Liver (tissue), 9 donors: ENCODE data around the gene WNT11. TPM values are rescaled to one million over a fixed set of nuclear protein-coding genes. Genes with fewer than 3 reads are reported as not detected.

Source experiments
- DNase-seq: peaks from one replicate; pipeline ENCODE4 v3.0.0-alpha.2; 2017; ENCODE audit warnings: low spot score
- H3K27ac ChIP-seq, 2 donors: one replicate each; pipeline ENCODE4 v1.7.0; 2013; ENCODE audit warnings: inconsistent platforms in 2 of 2, low read length in 2 of 2, control low read depth in 1 of 2, low read depth in 1 of 2, mild to moderate bottlenecking in 1 of 2
- H3K27me3 ChIP-seq, 4 donors: one replicate each; pipeline versions ENCODE4 v1.6.1 to v1.7.0; 2013; ENCODE audit warnings: low read length in 3 of 4, inconsistent platforms in 1 of 4, mild to moderate bottlenecking in 1 of 4, moderate library complexity in 1 of 4; ENCODE audit not compliant: control insufficient read depth in 4 of 4, insufficient read depth in 4 of 4
- H3K36me3 ChIP-seq, 4 donors: one replicate each; pipeline versions ENCODE4 v1.6.1 to v1.7.0; 2013; ENCODE audit warnings: low read length in 3 of 4, mild to moderate bottlenecking in 3 of 4, low read depth in 1 of 4, moderate library complexity in 1 of 4; ENCODE audit not compliant: control insufficient read depth in 4 of 4, insufficient read depth in 3 of 4
- H3K4me1 ChIP-seq, 4 donors: one replicate each; pipeline versions ENCODE4 v1.6.1 to v1.7.0; 2013; ENCODE audit warnings: low read length in 3 of 4, mild to moderate bottlenecking in 3 of 4, moderate library complexity in 1 of 4; ENCODE audit not compliant: control insufficient read depth in 4 of 4, insufficient read depth in 4 of 4
- H3K4me3 ChIP-seq, 3 donors: one replicate each; pipeline versions ENCODE4 v1.6.1 to v1.7.0; 2013; ENCODE audit warnings: low read length in 3 of 3, control low read depth in 1 of 3, low read depth in 1 of 3, mild to moderate bottlenecking in 1 of 3
- H3K9ac ChIP-seq, 2 donors: one replicate each; pipeline ENCODE4 v1.7.0; 2013; ENCODE audit warnings: low read length in 2 of 2, mild to moderate bottlenecking in 2 of 2, moderate library complexity in 2 of 2, control low read depth in 1 of 2, low read depth in 1 of 2
- H3K9me3 ChIP-seq, 4 donors: one replicate each; pipeline versions ENCODE4 v1.6.1 to v1.7.0; 2013; ENCODE audit warnings: low read length in 3 of 4; ENCODE audit not compliant: control insufficient read depth in 4 of 4
- EGR1 ChIP-seq, 2 donors: IDR thresholded peaks; 2 replicates each; pipeline ENCODE4 v1.6.1; 2016 to 2018; ENCODE audit warnings: antibody characterized with exemption in 2 of 2, low read depth in 2 of 2
- FOXA1 ChIP-seq: IDR thresholded peaks from 2 replicates; pipeline ENCODE4 v1.6.1; 2016; ENCODE audit warnings: antibody characterized with exemption
- FOXA2 ChIP-seq: IDR thresholded peaks from 2 replicates; pipeline ENCODE4 v1.6.1; 2016; ENCODE audit warnings: antibody characterized with exemption
- GABPA ChIP-seq, 2 donors: IDR thresholded peaks in 1 of 2; conservative IDR thresholded peaks in 1 of 2; 2 replicates each; pipeline ENCODE4 v1.6.1; 2016; ENCODE audit warnings: antibody characterized with exemption in 2 of 2, mild to moderate bottlenecking in 1 of 2, moderate library complexity in 1 of 2
- HNF4A ChIP-seq, 2 donors: conservative IDR thresholded peaks; 2 replicates each; pipeline ENCODE4 v1.6.1; 2016; ENCODE audit warnings: antibody characterized with exemption in 2 of 2, mild to moderate bottlenecking in 2 of 2
- HNF4G ChIP-seq: IDR thresholded peaks from 2 replicates; pipeline ENCODE4 v1.6.1; 2016; ENCODE audit warnings: antibody characterized with exemption
- NR2F2 ChIP-seq: IDR thresholded peaks from 2 replicates; pipeline ENCODE4 v1.6.1; 2016; ENCODE audit warnings: antibody characterized with exemption
- RAD21 ChIP-seq, 2 donors: IDR thresholded peaks; 2 replicates each; pipeline ENCODE4 v1.6.1; 2016; ENCODE audit warnings: antibody characterized with exemption in 2 of 2, mild to moderate bottlenecking in 2 of 2
- RXRA ChIP-seq, 2 donors: IDR thresholded peaks; 2 replicates each; pipeline ENCODE4 v1.6.1; 2017 to 2018; ENCODE audit warnings: antibody characterized with exemption in 2 of 2, mild to moderate bottlenecking in 1 of 2
- SP1 ChIP-seq: IDR thresholded peaks from 2 replicates; pipeline ENCODE4 v1.6.1; 2018; ENCODE audit warnings: antibody characterized with exemption, mild to moderate bottlenecking
- TAF1 ChIP-seq: conservative IDR thresholded peaks from 2 replicates; pipeline ENCODE4 v1.6.1; 2016; ENCODE audit warnings: antibody characterized with exemption, mild to moderate bottlenecking
- YY1 ChIP-seq: IDR thresholded peaks from 2 replicates; pipeline ENCODE4 v1.6.1; 2016; ENCODE audit warnings: antibody characterized with exemption, mild to moderate bottlenecking
- ZBTB33 ChIP-seq: IDR thresholded peaks from 2 replicates; pipeline ENCODE4 v1.6.1; 2016; ENCODE audit warnings: antibody characterized with exemption
- WGBS: extraction: QIAGEN DNeasy Blood & Tissue Kit; methylation state at CpG from one replicate; pipeline ENCODE4 v1.1.7; 2013; 5-methylcytosine and 5-hydroxymethylcytosine counted together
- polyA plus RNA-seq, 2 donors: library from polyadenylated mRNA; stranded (reverse) in 1 of 2; unstranded in 1 of 2; fragments of 200-250 nt in 1 of 2; fragments of >200 nt in 1 of 2; fragmentation: Nextera tagmentation in 1 of 2; extraction: Ambion mirVana in 1 of 2; gene quantifications; one replicate each; pipeline versions ENCODE4 v1.2.1 to v1.2.3, GENCODE V29; 2013 to 2015
- total RNA-seq, 2 donors: library from RNA; depleted of rRNA; stranded (reverse); fragments of >200 nt; gene quantifications; one replicate each; pipeline ENCODE4 v1.2.3, GENCODE V29; 2014
- TF ChIP-seq, protein P1 (sequence below): IDR thresholded peaks from 2 replicates; pipeline ENCODE4 v1.6.1; 2016; ENCODE audit warnings: antibody characterized with exemption
- TF ChIP-seq, protein P2 (sequence below): IDR thresholded peaks from 2 replicates; pipeline ENCODE4 v1.6.1; 2016; ENCODE audit warnings: antibody characterized with exemption, mild to moderate bottlenecking
- TF ChIP-seq, protein P3 (sequence below): IDR thresholded peaks from 2 replicates; pipeline ENCODE4 v1.6.1; 2016; ENCODE audit warnings: antibody characterized with exemption
- donor health status: healthy.
- donor health status: healthy.
- donor health status: healthy.
- donor health status: healthy.
- donor health status: healthy.

Gene WNT11
- total and polyA plus RNA-seq, 4 donors = 1.1 to 4.8 (median 2.5) TPM

GRCh38 chr11:76205252-76206076, 838 bp downstream of the WNT11 start:
- Histone ChIP-seq H3K9me3 (no peaks in the 10 kb centered on the region), H3K9ac (no peak overlapping the region), H3K4me3 (no peak overlapping the region), H3K27me3 (no peaks in the 10 kb centered on the region), H3K27ac (no peak overlapping the region), H3K4me1 (peaks cover 10 to 47% (median 20%) of the 10 kb centered on the region in 4 donors), H3K36me3 (no peaks in the 10 kb centered on the region)
- TF ChIP-seq ZBTB33 (no peak), GABPA (IDR thresholded peaks at IDR 0.05 in 1 of 2, conservative IDR thresholded peaks at IDR 0.05 in 1 of 2) (no peak), TAF1 (no peak), FOXA1 (no peak), HNF4G (no peak), EGR1 (IDR thresholded peaks at IDR 0.05; ENCODE audit: low read depth in 2 of 2) (no peak)
- 77% methylated on average over 23 of the region's 23 CpGs for WGBS
- DNase-seq = no peak

DNA sequence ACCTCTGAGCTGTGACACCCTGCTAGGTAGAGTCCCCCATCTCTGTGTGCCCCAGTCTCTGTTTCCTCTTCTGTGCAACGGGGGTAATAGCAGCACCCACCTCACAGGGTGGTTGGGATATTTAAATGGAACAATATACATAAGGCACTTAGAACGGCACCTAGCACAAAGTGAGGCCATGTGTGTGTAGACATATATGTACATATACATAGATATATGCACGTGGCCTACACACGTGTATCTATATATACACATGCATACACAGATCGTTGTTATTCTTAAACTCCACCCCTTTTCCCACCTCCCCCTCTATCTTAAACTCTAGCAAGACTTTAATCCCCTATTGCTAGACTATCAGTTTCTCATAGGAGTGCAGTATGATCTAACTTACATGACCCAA, 2.4 kb downstream of the WNT11 start:
- no peak for DNase-seq
- TF ChIP-seq RAD21 (IDR thresholded peaks at IDR 0.05) = no peak
- TF ChIP-seq NR2F2 = no peak
- no peak for TF ChIP-seq HNF4A (conservative IDR thresholded peaks at IDR 0.05)
- TF ChIP-seq, protein P1, sequence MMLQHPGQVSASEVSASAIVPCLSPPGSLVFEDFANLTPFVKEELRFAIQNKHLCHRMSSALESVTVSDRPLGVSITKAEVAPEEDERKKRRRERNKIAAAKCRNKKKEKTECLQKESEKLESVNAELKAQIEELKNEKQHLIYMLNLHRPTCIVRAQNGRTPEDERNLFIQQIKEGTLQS = no peak
- no peak for TF ChIP-seq FOXA2
- TF ChIP-seq GABPA (IDR thresholded peaks at IDR 0.05 in 1 of 2, conservative IDR thresholded peaks at IDR 0.05 in 1 of 2) = no peak
- no peak for TF ChIP-seq RXRA (IDR thresholded peaks at IDR 0.05)
- TF ChIP-seq, protein P2, sequence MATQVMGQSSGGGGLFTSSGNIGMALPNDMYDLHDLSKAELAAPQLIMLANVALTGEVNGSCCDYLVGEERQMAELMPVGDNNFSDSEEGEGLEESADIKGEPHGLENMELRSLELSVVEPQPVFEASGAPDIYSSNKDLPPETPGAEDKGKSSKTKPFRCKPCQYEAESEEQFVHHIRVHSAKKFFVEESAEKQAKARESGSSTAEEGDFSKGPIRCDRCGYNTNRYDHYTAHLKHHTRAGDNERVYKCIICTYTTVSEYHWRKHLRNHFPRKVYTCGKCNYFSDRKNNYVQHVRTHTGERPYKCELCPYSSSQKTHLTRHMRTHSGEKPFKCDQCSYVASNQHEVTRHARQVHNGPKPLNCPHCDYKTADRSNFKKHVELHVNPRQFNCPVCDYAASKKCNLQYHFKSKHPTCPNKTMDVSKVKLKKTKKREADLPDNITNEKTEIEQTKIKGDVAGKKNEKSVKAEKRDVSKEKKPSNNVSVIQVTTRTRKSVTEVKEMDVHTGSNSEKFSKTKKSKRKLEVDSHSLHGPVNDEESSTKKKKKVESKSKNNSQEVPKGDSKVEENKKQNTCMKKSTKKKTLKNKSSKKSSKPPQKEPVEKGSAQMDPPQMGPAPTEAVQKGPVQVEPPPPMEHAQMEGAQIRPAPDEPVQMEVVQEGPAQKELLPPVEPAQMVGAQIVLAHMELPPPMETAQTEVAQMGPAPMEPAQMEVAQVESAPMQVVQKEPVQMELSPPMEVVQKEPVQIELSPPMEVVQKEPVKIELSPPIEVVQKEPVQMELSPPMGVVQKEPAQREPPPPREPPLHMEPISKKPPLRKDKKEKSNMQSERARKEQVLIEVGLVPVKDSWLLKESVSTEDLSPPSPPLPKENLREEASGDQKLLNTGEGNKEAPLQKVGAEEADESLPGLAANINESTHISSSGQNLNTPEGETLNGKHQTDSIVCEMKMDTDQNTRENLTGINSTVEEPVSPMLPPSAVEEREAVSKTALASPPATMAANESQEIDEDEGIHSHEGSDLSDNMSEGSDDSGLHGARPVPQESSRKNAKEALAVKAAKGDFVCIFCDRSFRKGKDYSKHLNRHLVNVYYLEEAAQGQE = no peak
- TF ChIP-seq YY1 = no peak
- TF ChIP-seq HNF4G = no peak
- TF ChIP-seq, protein P3, sequence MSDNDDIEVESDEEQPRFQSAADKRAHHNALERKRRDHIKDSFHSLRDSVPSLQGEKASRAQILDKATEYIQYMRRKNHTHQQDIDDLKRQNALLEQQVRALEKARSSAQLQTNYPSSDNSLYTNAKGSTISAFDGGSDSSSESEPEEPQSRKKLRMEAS = no peak
- TF ChIP-seq FOXA1 = no peak
- TF ChIP-seq TAF1 = no peak
- TF ChIP-seq SP1 = no peak
- no peaks in the 10 kb centered on the region for H3K27me3 ChIP-seq
- no peaks in the 10 kb centered on the region for H3K36me3 ChIP-seq
- peaks cover 8 to 36% (median 15%) of the 10 kb centered on the region in 4 donors for H3K4me1 ChIP-seq
- no peak overlapping the region for H3K27ac ChIP-seq
- H3K4me3 ChIP-seq = no peak overlapping the region
- no peak overlapping the region for H3K9ac ChIP-seq
- no peaks in the 10 kb centered on the region for H3K9me3 ChIP-seq
- WGBS = 94% methylated on average over 5 of the region's 5 CpGs
